Mesenchymal stem cell (in vitro differentiated cells and primary cell): ENCODE measurements around the gene HIF3A.
"Not testable (repeated sequence)": the region's sequence is repeated elsewhere in the genome, so short reads cannot be mapped to it uniquely, and the experiment has no call there.

ENCODE experiments used
- DNase-seq: peaks from one replicate; pipeline ENCODE4 v3.0.0-alpha.2; 2013
- H2AFZ ChIP-seq: one replicate; pipeline ENCODE4 v1.6.1; 2013; ENCODE audit warnings: low read depth, mild to moderate bottlenecking, control low read depth, inconsistent platforms, low read length, moderate library complexity
- H2AK5ac ChIP-seq: 2 replicates; pipeline ENCODE4 v1.6.1; 2013; ENCODE audit warnings: low read length, moderate library complexity, mild to moderate bottlenecking, inconsistent platforms; ENCODE audit not compliant: severe bottlenecking
- H2BK120ac ChIP-seq: one replicate; pipeline ENCODE4 v1.6.1; 2013; ENCODE audit warnings: low read depth, mild to moderate bottlenecking, inconsistent platforms, low read length, moderate library complexity
- H2BK12ac ChIP-seq, 2 experiments: one replicate each; pipeline ENCODE4 v1.6.1; 2013; ENCODE audit warnings: inconsistent platforms in 2 of 2, low read length in 2 of 2, mild to moderate bottlenecking in 2 of 2, moderate library complexity in 2 of 2, control low read depth in 1 of 2
- H2BK15ac ChIP-seq: one replicate; pipeline ENCODE4 v1.6.1; 2013; ENCODE audit warnings: mild to moderate bottlenecking, low read depth, inconsistent platforms; ENCODE audit not compliant: poor library complexity, severe bottlenecking
- H2BK5ac ChIP-seq: 2 replicates; pipeline ENCODE4 v1.6.1; 2013; ENCODE audit warnings: low read depth, mild to moderate bottlenecking, low read length, control low read depth, inconsistent platforms; ENCODE audit not compliant: poor library complexity, severe bottlenecking
- H3K14ac ChIP-seq, 2 experiments: one replicate each; pipeline ENCODE4 v1.6.1; 2013; ENCODE audit warnings: inconsistent platforms in 2 of 2, low read length in 2 of 2, control low read depth in 1 of 2, mild to moderate bottlenecking in 1 of 2, moderate library complexity in 1 of 2
- H3K18ac ChIP-seq, 2 experiments: one replicate each; pipeline ENCODE4 v1.6.1; 2013; ENCODE audit warnings: inconsistent platforms in 2 of 2, low read length in 2 of 2, control low read depth in 1 of 2, low read depth in 1 of 2, mild to moderate bottlenecking in 1 of 2
- H3K23ac ChIP-seq, 2 experiments: one replicate each; pipeline ENCODE4 v1.6.1; 2013; ENCODE audit warnings: inconsistent platforms in 2 of 2, low read length in 2 of 2, mild to moderate bottlenecking in 2 of 2, moderate library complexity in 2 of 2, control low read depth in 1 of 2
- H3K27ac ChIP-seq: 2 replicates; pipeline ENCODE4 v1.5.1; 2013; ENCODE audit warnings: mild to moderate bottlenecking, moderate library complexity, low read length, control low read depth, inconsistent platforms; ENCODE audit not compliant: poor library complexity, severe bottlenecking
- H3K27me3 ChIP-seq, 2 experiments: 2 replicates each; pipeline versions ENCODE4 v1.6.1 to v1.7.0; 2013; ENCODE audit warnings: low read length in 2 of 2, mild to moderate bottlenecking in 2 of 2, moderate library complexity in 2 of 2, control low read depth in 1 of 2, inconsistent platforms in 1 of 2; ENCODE audit not compliant: control insufficient read depth in 1 of 2, insufficient read depth in 1 of 2
- H3K36me3 ChIP-seq, 2 experiments: 2 replicates each; pipeline versions ENCODE4 v1.6.1 to v1.7.0; 2013; ENCODE audit warnings: low read length in 2 of 2, control low read depth in 1 of 2, inconsistent platforms in 1 of 2, low read depth in 1 of 2, mild to moderate bottlenecking in 1 of 2; ENCODE audit not compliant: insufficient read depth in 2 of 2, control insufficient read depth in 1 of 2
- H3K4ac ChIP-seq, 2 experiments: one replicate each; pipeline ENCODE4 v1.6.1; 2013; ENCODE audit warnings: inconsistent platforms in 2 of 2, low read length in 2 of 2, mild to moderate bottlenecking in 2 of 2, moderate library complexity in 2 of 2, control low read depth in 1 of 2, low read depth in 1 of 2
- H3K4me1 ChIP-seq: 2 replicates; pipeline ENCODE4 v1.6.1; 2013; ENCODE audit warnings: low read depth, low read length, control low read depth; ENCODE audit not compliant: control insufficient read depth, insufficient read depth
- H3K4me2 ChIP-seq: 2 replicates; pipeline ENCODE4 v1.6.1; 2013; ENCODE audit warnings: low read length, mild to moderate bottlenecking, inconsistent platforms; ENCODE audit not compliant: poor library complexity, severe bottlenecking
- H3K4me3 ChIP-seq, 2 experiments: 2 replicates each; pipeline versions ENCODE4 v1.5.1 to v1.7.0; 2013; ENCODE audit warnings: low read length in 2 of 2, mild to moderate bottlenecking in 2 of 2, control low read depth in 1 of 2, low read depth in 1 of 2; ENCODE audit not compliant: insufficient read depth in 1 of 2
- H3K79me1 ChIP-seq: replicated peaks from 2 replicates; pipeline ENCODE4 v1.6.1; 2013; ENCODE audit warnings: mild to moderate bottlenecking, control low read depth, low read length, inconsistent platforms; ENCODE audit not compliant: poor library complexity, severe bottlenecking
- H3K9ac ChIP-seq: 2 replicates; pipeline ENCODE4 v1.7.0; 2013; ENCODE audit warnings: mild to moderate bottlenecking, low read length, moderate library complexity
- H3K9me3 ChIP-seq: 2 replicates; pipeline ENCODE4 v1.7.0; 2013; ENCODE audit warnings: mild to moderate bottlenecking, low read length; ENCODE audit not compliant: control insufficient read depth
- H4K8ac ChIP-seq: one replicate; pipeline ENCODE4 v1.6.1; 2013; ENCODE audit warnings: inconsistent platforms, mild to moderate bottlenecking, low read length, moderate library complexity
- H4K91ac ChIP-seq: one replicate; pipeline ENCODE4 v1.6.1; 2013; ENCODE audit warnings: mild to moderate bottlenecking, low read length, inconsistent platforms
- WGBS: methylation state at CpG from one replicate; pipeline ENCODE4 v1.1.7; 2013; ENCODE audit warnings: mixed read lengths; 5-methylcytosine and 5-hydroxymethylcytosine counted together

HIF3A gene

DNA sequence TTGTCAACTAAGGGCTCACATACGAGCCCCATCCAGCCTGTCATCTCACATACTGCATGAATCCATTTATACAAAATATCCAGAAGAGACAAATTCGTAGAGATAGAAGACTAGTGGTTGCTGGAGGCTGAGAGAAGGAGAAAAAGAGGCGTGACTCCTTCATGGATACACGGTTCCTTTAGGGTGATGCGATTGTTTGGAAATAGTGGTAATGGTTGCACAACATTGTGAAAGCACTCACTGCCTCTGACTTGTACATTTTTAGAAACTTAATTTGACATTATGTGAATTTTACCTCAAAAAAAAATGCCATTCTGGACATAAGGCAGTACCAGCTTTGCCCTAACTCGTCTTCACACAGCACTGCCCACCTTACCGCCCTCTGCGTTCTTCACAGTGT, 40.0 kb upstream of the HIF3A start:
- H2AK5ac ChIP-seq: no peak overlapping the region
- no peaks in the 10 kb centered on the region for H3K79me1 ChIP-seq
- H3K4me3 ChIP-seq: no peak overlapping the region
- peaks cover 6% of the 10 kb centered on the region for H3K4me1 ChIP-seq
- no peak overlapping the region for H3K18ac ChIP-seq
- no peaks in the 10 kb centered on the region for H3K36me3 ChIP-seq
- no peak overlapping the region for H2BK5ac ChIP-seq
- H2BK12ac ChIP-seq: no peak overlapping the region
- H3K9me3 ChIP-seq: peaks cover 5% of the 10 kb centered on the region
- H2AFZ ChIP-seq: no peak overlapping the region
- peaks cover 0 to 79% of the 10 kb centered on the region in 2 experiments for H3K27me3 ChIP-seq
- H3K9ac ChIP-seq: no peak overlapping the region
- H4K8ac ChIP-seq: no peak overlapping the region
- H3K27ac ChIP-seq: no peak overlapping the region
- H2BK120ac ChIP-seq: no peak overlapping the region
- 75% methylated on average over 7 of the region's 8 CpGs for WGBS
- peak; percentile 68 for DNase-seq
- no peak overlapping the region for H3K23ac ChIP-seq
- no peak overlapping the region for H4K91ac ChIP-seq
- H3K14ac ChIP-seq: no peak overlapping the region
- H2BK15ac ChIP-seq: no peak overlapping the region
- no peak overlapping the region for H3K4me2 ChIP-seq
- H3K4ac ChIP-seq: no peak overlapping the region

DNA sequence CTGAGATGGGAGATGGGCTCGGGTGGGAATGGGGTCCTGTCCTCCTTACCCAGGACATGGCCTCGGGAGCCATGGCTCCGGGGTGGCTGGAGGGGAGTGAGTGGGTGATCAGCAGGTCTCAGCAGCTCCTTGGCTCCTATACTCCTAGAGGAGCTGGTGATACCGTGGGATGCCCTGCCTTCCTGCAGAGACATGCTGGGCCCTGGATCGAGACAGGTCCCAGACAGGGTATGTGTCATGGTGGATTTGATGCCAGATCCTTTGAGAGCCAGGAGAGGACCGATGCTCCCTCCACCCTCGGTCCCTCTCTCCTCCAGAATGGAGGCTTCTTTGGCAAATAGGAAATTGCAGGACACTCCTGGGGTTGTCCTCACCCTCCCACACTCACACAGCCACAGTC, 35.3 kb upstream of the HIF3A start:
- not testable (repeated sequence) for H3K14ac ChIP-seq, H3K4me2 ChIP-seq, H3K27ac ChIP-seq, H3K18ac ChIP-seq, H2BK5ac ChIP-seq, DNase-seq, H3K4ac ChIP-seq, H2BK120ac ChIP-seq, H2AFZ ChIP-seq, H3K23ac ChIP-seq, H3K9me3 ChIP-seq, H2BK12ac ChIP-seq, H4K8ac ChIP-seq, H3K36me3 ChIP-seq, H2BK15ac ChIP-seq, H3K9ac ChIP-seq, H4K91ac ChIP-seq, H3K4me3 ChIP-seq, H3K79me1 ChIP-seq
- peaks cover 15% of the 10 kb centered on the region for H3K4me1 ChIP-seq
- 77% methylated on average over 5 of the region's 7 CpGs for WGBS
- peak overlapping the region; percentile 93 for H2AK5ac ChIP-seq
- H3K27me3 ChIP-seq: peaks cover 0 to 85% of the 10 kb centered on the region in 2 experiments

- Histone ChIP-seq H3K27ac (peak overlapping the region; percentile 69), H3K4me1 (peaks cover 15% of the 10 kb centered on the region), H3K27me3 (peaks cover 0 to 78% of the 10 kb centered on the region in 2 experiments)
- H4K91ac ChIP-seq, H3K18ac ChIP-seq, H3K4me2 ChIP-seq, H2BK15ac ChIP-seq, H2BK120ac ChIP-seq, H3K14ac ChIP-seq, H3K23ac ChIP-seq, H3K36me3 ChIP-seq, H2BK5ac ChIP-seq, H3K79me1 ChIP-seq, H2AK5ac ChIP-seq, H3K4me3 ChIP-seq, H2BK12ac ChIP-seq, H3K4ac ChIP-seq, H3K9ac ChIP-seq, H2AFZ ChIP-seq, H4K8ac ChIP-seq, H3K9me3 ChIP-seq: not testable (repeated sequence)
- DNase-seq: peak; percentile 67
- WGBS: 66% methylated on average over 6 of the region's 11 CpGs
Measured at GRCh38 chr19:46262684-46263296, 34.1 kb upstream of the HIF3A start.

DNA sequence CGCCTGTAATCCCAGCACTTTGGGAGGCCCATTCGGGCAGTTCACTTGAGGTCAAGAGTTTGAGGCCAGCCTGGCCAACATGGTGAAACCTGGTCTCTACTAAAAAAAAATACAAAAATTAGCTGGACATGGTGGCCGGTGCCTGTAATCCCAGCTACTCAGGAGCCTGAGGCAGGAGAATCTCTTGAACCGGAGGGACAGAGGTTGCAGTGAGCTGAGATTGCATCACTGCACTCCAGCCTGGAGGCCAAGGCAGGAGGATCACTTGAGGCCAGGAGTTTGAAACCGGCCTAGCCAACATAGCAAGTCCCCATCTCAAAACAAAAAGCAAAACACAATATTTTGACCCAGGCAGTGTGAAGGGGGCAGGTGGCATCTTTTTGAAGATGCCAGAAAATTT, 32.0 kb upstream of the HIF3A start:
- not testable (repeated sequence) for H3K79me1 ChIP-seq, H3K36me3 ChIP-seq, H3K14ac ChIP-seq, H3K23ac ChIP-seq, H3K18ac ChIP-seq, H3K4me3 ChIP-seq, H3K4ac ChIP-seq, H4K8ac ChIP-seq, H3K9ac ChIP-seq, H3K4me1 ChIP-seq, H2BK15ac ChIP-seq, H3K27ac ChIP-seq, H2AFZ ChIP-seq, DNase-seq, H2BK120ac ChIP-seq, H3K9me3 ChIP-seq, H4K91ac ChIP-seq, H3K4me2 ChIP-seq, H2BK12ac ChIP-seq
- peak overlapping the region; percentile 29 for H2AK5ac ChIP-seq
- H2BK5ac ChIP-seq: peak overlapping the region; percentile 69
- 90% methylated on average over 4 of the region's 5 CpGs for WGBS
- peaks cover 0 to 73% of the 10 kb centered on the region in 2 experiments for H3K27me3 ChIP-seq
